ENCODE measurements around the gene TXNRD2.

TXNRD2 gene

DNA sequence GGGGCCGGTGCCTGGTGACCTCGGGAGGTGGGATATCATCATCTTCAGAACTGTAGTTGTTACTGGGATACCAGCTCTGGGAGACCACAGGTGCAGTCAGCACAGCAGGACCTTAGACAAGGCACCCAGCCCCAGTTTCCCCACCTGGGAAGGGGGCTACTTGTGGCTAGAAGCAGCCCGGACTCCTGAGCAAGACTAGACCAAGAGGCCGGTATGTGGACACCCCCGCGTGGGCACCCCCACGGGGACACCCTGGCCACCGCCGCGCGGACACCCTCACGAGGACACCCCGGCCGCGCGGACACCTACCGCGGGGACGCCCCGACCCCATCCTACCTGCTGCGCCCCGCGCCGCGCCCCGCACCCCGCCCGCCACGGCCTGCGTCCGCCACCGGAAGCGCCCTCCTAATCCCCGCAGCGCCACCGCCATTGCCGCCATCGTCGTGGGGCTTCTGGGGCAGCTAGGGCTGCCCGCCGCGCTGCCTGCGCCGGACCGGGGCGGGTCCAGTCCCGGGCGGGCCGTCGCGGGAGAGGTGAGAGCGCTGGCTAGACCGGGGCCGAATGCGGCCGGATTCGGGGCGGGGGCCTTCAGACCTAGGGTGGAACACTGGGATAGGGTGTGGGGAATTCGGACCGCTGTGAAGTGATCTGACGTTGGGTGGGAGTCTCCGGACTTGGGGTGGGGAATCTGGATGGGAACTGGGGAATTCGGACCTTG, at the start of gene TXNRD2, which contains the start of gene COMT:
Gene TXNRD2 (minus strand): TSS at position 454 of the 718 bp plus-strand sequence. CDS start 15 bp downstream, at position 439.
Gene COMT (plus strand): TSS at position 408 of the 718 bp plus-strand sequence. CDS start 20,755 bp downstream, outside the sequence.
- peak; percentile 69 for DNase-seq

DNA sequence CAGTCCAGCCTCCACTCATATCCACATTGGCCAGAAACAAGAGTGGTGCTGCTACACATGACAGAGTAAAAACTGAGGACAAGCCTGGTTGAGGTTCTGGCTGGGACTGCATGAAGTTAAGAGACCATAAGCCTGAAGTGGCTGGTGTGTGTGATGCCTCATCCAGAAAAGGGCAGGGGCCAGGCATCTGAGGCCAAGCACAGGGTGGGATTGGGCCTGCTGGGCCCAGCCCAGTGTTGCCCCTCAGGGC, 49.7 kb upstream of the TXNRD2 start:
- no peak for DNase-seq

- no peak for DNase-seq
These were observed 49.2 kb upstream of the TXNRD2 start for GRCh38 chr22:19990609-19991394.

- DNase-seq, result no peak
These were observed 48.6 kb upstream of the TXNRD2 start for GRCh38 chr22:19990188-19990587.

DNA sequence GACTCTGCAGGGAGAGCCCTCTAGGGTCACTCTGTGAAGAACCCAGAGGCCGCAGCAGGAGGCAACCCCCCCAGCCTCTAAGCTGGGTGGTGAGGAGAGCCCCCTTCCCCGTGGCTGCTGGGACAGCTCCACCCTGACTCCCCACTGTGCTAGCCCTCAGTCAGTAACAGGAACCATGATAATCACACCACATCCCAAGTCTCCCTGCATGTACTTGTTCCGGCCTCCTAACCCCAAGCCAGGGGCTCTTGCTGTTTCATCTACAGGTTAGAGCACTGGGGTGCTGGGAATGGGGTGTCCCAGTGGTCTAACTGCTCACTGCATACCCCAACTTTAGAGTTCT, 48.1 kb upstream of the TXNRD2 start:
- no peak for DNase-seq

- no peak for DNase-seq
These were observed 47.5 kb upstream of the TXNRD2 start for GRCh38 chr22:19988965-19989724.

DNA sequence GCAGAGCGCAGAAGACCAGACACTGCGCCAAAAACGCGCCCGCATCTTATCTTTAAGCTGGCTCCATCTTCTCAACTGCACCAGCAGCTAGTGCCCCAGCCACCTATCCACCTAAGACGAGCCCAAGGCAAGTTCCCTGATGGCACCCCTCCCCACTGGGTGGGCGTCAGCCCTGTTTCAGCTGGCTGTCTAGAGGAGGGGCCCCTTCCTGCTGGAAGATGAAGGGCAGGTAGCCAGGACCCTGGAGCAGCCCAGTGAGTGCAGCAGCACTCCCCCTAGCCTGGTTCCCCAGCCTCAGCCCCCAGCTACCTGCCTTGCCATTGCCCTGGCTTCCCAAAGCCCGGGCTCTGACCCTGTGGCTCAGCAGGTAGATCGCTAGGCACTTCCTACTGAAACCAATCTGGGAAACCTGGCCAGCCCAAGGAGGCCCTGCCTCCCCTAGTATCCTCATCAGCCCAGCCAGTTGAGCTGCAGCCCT, 46.8 kb upstream of the TXNRD2 start:
- DNase-seq, result no peak

DNA sequence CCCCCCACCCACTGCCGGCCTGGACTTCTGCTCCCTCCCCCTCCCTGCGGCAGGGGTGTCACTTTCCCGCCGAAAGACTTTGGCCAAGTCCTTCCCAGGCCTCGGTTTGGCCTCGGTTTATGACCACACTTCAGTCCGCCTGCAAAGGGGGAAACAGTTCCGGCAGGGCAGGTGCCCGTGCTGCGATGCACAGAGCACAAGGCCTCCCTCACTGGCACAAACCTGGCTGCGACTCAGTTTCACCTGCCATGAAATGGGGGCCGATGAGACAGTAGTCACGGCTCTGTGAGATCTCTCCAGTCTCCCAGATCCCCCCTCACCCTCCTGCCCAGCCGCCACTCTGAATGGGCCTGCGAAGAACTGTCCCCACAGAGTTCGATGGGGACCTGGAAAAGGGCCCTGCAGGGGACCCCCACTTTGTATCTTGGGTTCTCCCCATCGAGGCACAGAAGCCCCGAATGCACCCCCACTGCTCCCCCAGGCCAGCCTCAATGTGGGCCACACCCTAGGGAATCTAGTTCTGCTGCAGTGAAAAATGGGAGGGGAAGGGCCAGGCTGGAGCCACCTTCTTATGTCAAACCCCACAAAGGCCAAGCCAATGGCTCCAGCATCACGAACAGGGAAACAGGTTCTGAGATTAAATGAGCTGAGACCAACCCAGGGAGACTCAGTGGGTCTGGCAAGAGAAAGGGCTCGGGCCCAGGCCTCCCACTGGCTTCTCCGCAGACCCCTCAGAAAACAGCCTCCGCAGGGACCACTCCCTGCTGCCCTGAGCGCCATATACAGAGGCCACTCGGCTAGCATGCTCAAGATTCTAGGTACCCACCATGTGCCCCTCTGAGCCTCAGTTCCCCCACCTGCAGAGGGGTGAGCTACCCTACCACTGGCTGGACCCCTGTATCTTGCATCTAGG, 46.0 kb upstream of the TXNRD2 start:
- no peak for DNase-seq

DNA sequence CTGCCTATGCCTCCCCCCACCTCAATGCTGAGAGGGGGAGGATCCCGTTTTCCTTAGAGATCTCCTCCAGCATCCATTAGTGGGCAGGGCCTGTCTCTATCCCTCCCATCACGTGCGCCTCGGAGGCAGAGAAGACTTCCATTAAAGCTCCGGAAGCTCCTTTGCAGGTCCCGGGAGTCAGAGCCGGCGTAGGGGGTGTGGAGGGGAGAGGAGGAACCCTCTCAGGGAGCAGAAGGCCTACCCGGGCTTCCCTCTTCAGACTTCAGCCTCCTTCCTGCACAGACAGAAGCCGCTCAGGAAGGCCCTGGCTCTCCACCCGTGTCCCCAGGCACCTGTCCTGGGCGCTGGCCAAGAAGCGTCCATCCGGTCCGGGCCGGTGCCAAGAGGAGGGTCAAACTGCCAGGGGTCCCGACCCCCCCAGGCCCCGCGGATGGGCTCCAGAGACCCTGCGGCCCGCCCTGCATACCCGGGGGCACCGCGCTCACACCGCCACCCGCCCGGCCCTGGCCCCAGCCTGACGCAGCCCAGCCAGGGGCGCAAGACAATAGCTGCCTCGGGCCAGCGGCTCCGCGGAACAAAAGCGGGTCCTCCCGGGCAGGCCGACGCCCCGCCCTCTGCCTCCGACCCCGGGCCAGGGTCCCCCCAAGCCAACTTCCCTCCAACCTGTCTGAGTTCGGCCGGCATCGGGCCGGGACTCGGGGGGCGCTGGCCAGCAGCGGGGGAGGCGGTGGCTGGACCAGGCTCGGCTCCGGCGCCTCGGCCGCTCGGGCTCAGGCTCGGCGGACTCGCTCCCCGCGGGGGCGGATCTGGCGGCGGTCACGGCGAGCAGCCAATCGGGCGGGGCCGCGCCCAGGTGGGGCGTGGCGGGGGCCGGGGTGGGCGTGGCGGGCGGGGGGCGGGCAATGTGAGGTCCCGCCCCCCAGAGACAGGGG, 45.1 kb upstream of the TXNRD2 start:
- DNase-seq, result peak; percentile 56

DNA sequence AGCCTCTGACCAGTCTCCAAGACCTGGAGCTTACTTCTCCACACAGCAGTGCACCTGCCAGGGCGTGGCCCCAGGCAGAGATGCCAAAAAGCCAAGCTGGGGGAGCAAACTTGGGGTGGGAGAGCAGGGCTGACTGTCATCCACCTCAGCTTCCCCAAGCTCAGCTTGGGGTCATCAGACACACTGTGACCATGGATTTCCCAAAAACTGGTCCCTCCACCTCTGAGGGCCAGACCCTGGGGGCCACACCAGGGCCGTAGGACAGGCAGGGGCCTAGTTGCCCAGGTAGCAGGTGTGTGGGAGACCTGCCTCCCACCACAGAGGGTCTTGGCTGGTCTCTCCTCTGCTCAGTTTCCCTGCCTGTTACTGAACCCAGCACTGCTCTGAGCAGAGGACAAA, 44.4 kb upstream of the TXNRD2 start:
- no peak for DNase-seq

DNA sequence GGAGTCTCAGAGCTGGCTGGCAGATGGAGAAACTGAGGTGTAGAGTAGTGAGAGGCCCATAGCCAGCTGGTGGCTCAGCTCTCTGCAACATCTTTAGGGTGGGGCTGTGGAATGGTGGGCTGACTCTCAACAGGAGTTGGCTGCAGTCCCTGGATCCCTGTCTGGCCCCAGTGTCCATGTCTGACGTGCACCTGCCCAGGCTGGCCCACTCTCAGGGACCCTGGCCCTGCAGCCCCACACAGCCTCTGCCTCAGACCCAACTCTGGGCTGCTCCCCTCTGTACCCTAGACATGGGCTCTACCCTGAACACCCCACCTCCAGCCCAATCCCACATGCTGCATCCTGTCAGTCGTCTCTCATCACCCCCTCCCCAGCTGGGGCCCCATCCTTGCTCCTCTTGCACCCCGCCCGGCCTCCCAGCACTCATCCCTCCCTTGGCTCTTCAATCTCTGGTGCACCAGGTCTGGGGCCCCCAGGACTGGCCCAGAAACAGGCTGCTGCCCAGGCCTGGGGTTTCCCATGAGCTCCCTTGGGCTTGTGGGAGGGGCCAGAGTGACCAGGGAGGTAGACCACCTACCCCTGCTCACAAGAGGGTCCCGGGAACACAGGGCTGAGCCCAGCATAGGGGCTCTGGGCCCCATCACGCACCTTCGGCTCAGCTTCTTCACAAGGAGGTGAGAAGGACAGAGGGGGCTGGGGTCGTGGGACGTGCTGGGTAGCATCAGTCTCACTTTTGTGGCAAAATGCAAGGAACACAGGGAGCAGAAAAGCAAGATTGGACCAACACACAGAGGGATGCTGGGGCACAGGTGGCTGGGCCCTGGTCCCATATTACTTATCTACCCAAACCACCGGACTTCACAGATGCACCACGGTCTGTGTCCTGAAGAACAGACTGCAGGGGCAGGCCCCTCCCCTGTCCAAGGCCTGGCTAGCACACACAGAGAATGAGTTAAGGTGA, 43.5 kb upstream of the TXNRD2 start:
- DNase-seq, result no peak

GRCh38 chr22:19984201-19984753, 42.7 kb upstream of the TXNRD2 start:
- no peak for DNase-seq

GRCh38 chr22:19983741-19984140, 42.1 kb upstream of the TXNRD2 start:
- no peak for DNase-seq

GRCh38 chr22:19982991-19983578, 41.5 kb upstream of the TXNRD2 start:
- DNase-seq, result no peak

DNA sequence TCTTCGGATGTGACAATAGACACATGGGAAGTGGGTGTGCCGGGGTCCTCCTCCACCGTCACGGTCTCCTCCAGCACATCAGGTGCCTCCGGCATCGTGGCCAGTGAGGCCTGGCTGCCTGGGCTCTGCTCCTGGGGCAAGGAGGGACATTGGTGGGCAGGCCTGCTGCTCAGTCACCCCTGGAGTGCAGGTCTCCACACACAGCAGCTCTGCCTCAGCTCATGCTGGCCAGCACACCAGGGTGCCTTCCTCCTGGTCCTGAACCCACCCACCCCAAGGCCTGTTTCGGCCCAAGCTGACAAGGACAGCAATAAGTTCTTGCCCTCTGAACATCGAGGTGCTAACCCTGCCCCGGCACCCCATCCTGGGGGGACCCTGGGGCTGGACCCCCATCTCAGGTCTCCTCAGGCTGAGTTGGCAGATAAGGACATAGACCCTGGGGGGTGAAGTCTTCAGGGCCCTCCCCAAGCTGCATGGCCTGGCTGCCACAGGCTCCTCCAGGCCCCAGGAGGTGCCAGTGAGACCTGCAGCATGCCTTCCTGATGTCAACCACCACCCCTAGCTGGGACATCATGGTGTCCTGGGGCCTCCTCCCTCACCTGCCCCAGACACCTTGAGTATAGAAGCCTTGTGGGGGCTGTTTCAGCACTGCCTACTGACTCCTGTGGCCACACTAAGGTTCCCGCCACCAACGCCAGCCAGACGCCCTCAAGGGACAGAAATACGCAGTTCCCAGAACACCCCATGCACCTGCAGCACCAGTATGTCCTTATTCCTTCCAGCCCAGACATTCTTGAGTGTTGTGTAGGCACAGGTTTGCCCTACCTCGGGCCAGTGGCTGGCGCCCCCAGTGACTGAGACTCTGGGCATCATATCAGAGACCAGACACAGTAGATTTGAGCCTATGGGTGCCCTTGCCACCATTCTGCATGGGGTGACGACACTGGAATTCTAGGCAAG, 40.6 kb upstream of the TXNRD2 start:
- DNase-seq, result no peak

GRCh38 chr22:19981171-19981960, 39.7 kb upstream of the TXNRD2 start:
- DNase-seq, result no peak

DNA sequence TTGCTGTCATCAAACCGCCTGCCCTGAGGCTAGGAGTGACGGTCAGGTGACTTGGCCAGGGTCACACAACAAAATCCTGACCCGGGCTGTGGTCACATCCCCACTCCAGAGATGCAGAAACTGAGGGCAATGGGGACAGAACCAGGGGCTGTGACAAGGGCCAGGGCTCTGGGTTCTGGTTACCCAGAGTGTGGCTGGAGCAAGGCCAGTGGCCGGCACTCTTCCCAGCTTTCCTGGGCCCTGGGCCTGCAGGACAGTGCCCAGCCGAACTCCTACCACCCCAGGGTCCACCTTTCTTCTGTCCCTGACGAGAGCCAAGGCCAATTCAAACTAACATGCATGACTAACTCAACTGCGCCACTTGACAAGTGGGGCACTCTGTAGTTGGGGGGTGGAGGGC, 39.1 kb upstream of the TXNRD2 start:
- no peak for DNase-seq
